Neural progenitor cell (in vitro differentiated cells): ENCODE results near the gene RLN1. TPM values are rescaled to one million over a fixed set of nuclear protein-coding genes. Genes with fewer than 3 reads are reported as not detected.
"Not testable (repeated sequence)": the region's sequence is repeated elsewhere in the genome, so short reads cannot be mapped to it uniquely, and the experiment has no call there.

Experiments used
- DNase-seq: peaks from one replicate; pipeline ENCODE4 v3.0.0-alpha.2; 2016; ENCODE audit warnings: low spot score
- H2AFZ ChIP-seq: fragments of 200-600 bp; sonication (generic); replicated peaks from 2 replicates; pipeline ENCODE4 v1.6.1; 2016; ENCODE audit warnings: antibody characterized with exemption
- H3F3A ChIP-seq: fragments of 200-600 bp; sonication (generic); 2 replicates; pipeline ENCODE4 v1.6.1; 2016; ENCODE audit warnings: antibody characterized with exemption, low read depth
- H3K27ac ChIP-seq: fragments of 200-600 bp; sonication (generic); 2 replicates; pipeline ENCODE4 v1.5.1; 2016; ENCODE audit warnings: mild to moderate bottlenecking
- H3K27me3 ChIP-seq: fragments of 200-600 bp; sonication (generic); 2 replicates; pipeline ENCODE4 v1.6.1; 2016; ENCODE audit warnings: mild to moderate bottlenecking, moderate library complexity
- H3K36me3 ChIP-seq: fragments of 200-600 bp; sonication (generic); 2 replicates; pipeline ENCODE4 v1.5.1; 2016
- H3K4me1 ChIP-seq: fragments of 200-600 bp; sonication (generic); 2 replicates; pipeline ENCODE4 v1.6.1; 2016; ENCODE audit warnings: mixed run types
- H3K4me2 ChIP-seq: fragments of 200-600 bp; sonication (generic); 2 replicates; pipeline ENCODE4 v1.6.1; 2016
- H3K4me3 ChIP-seq: fragments of 200-600 bp; sonication (generic); 2 replicates; pipeline ENCODE4 v1.5.1; 2016
- H3K79me2 ChIP-seq: fragments of 200-600 bp; sonication (generic); 2 replicates; pipeline ENCODE4 v1.6.1; 2016; ENCODE audit warnings: low read depth
- H3K9ac ChIP-seq: fragments of 200-600 bp; sonication (generic); 2 replicates; pipeline ENCODE4 v1.6.1; 2016
- H3K9me3 ChIP-seq: fragments of 200-600 bp; sonication (generic); 2 replicates; pipeline ENCODE4 v1.5.1; 2016; ENCODE audit warnings: low read depth
- H4K20me1 ChIP-seq: fragments of 200-600 bp; sonication (generic); 2 replicates; pipeline ENCODE4 v1.6.1; 2016; ENCODE audit warnings: low read depth
- H3K27ac Mint-ChIP-seq: 3 replicates; pipeline ENCODE4 v1.8.0; 2021; ENCODE audit warnings: mixed read lengths
- H3K27me3 Mint-ChIP-seq: 2 replicates; pipeline ENCODE4 v1.8.0; 2022; ENCODE audit warnings: low read depth, mild to moderate bottlenecking, inconsistent platforms, moderate library complexity, mixed read lengths; ENCODE audit not compliant: insufficient read depth
- H3K36me3 Mint-ChIP-seq: 3 replicates; pipeline ENCODE4 v1.8.0; 2021; ENCODE audit warnings: mixed read lengths
- H3K4me1 Mint-ChIP-seq: 3 replicates; pipeline ENCODE4 v1.8.0; 2021; ENCODE audit warnings: mixed read lengths
- H3K4me3 Mint-ChIP-seq: 3 replicates; pipeline ENCODE4 v1.8.0; 2021; ENCODE audit warnings: mild to moderate bottlenecking, moderate library complexity, mixed read lengths
- H3K9me3 Mint-ChIP-seq: 3 replicates; pipeline ENCODE4 v1.8.0; 2020; ENCODE audit warnings: mixed read lengths
- EZH2 ChIP-seq: fragments of 200-600 bp; sonication (generic); IDR thresholded peaks from 2 replicates; pipeline ENCODE4 v1.6.1; 2017; ENCODE audit warnings: antibody characterized with exemption, mild to moderate bottlenecking, moderate library complexity
- EZH2phosphoT487 ChIP-seq: fragments of 200-600 bp; sonication (generic); IDR thresholded peaks from 2 replicates; pipeline ENCODE4 v1.6.1; 2017; ENCODE audit warnings: antibody characterized with exemption
- total RNA-seq: library from RNA; depleted of rRNA; stranded (reverse); fragments of >200 nt; gene quantifications from 2 replicates; pipeline ENCODE4 v1.2.3, GENCODE V29; 2015; ENCODE audit warnings: low replicate concordance
- TF ChIP-seq, protein P1 (sequence below): fragments of 200-600 bp; sonication (generic); IDR thresholded peaks from 2 replicates; pipeline ENCODE4 v1.5.1; 2017; ENCODE audit warnings: antibody characterized with exemption, mild to moderate bottlenecking

The RLN1 gene
- total RNA-seq, 1 donor from 2014 or later, result 1.5 TPM

- H3K79me2 ChIP-seq, result no peaks in the 10 kb centered on the region
- Mint-ChIP-seq H3K9me3 (peaks cover 7% of the 10 kb centered on the region), H3K4me3 (no peak overlapping the region), H3K36me3 (peaks cover 2% of the 10 kb centered on the region), H3K27me3 (peaks cover 3% of the 10 kb centered on the region), H3K4me1 (no peaks in the 10 kb centered on the region), H3K27ac (no peak overlapping the region)
- no peaks in the 10 kb centered on the region for H3K36me3 ChIP-seq
- no peak for TF ChIP-seq EZH2phosphoT487
- TF ChIP-seq, protein P1, sequence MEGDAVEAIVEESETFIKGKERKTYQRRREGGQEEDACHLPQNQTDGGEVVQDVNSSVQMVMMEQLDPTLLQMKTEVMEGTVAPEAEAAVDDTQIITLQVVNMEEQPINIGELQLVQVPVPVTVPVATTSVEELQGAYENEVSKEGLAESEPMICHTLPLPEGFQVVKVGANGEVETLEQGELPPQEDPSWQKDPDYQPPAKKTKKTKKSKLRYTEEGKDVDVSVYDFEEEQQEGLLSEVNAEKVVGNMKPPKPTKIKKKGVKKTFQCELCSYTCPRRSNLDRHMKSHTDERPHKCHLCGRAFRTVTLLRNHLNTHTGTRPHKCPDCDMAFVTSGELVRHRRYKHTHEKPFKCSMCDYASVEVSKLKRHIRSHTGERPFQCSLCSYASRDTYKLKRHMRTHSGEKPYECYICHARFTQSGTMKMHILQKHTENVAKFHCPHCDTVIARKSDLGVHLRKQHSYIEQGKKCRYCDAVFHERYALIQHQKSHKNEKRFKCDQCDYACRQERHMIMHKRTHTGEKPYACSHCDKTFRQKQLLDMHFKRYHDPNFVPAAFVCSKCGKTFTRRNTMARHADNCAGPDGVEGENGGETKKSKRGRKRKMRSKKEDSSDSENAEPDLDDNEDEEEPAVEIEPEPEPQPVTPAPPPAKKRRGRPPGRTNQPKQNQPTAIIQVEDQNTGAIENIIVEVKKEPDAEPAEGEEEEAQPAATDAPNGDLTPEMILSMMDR, result no peak
- TF ChIP-seq EZH2, result no peak
- no peaks in the 10 kb centered on the region for H3F3A ChIP-seq
- H3K4me3 ChIP-seq, result no peak overlapping the region
- H3K27me3 ChIP-seq, result no peaks in the 10 kb centered on the region
- H3K27ac ChIP-seq, result no peak overlapping the region
- no peak overlapping the region for H2AFZ ChIP-seq
- H3K9me3 ChIP-seq, result no peaks in the 10 kb centered on the region
- no peaks in the 10 kb centered on the region for H3K4me1 ChIP-seq
- H3K4me2 ChIP-seq, result no peak overlapping the region
- no peak for DNase-seq
- no peaks in the 10 kb centered on the region for H4K20me1 ChIP-seq
- no peak overlapping the region for H3K9ac ChIP-seq
Measured at GRCh38 chr9:5354184-5354583, 14.5 kb upstream of the RLN1 start.

DNA sequence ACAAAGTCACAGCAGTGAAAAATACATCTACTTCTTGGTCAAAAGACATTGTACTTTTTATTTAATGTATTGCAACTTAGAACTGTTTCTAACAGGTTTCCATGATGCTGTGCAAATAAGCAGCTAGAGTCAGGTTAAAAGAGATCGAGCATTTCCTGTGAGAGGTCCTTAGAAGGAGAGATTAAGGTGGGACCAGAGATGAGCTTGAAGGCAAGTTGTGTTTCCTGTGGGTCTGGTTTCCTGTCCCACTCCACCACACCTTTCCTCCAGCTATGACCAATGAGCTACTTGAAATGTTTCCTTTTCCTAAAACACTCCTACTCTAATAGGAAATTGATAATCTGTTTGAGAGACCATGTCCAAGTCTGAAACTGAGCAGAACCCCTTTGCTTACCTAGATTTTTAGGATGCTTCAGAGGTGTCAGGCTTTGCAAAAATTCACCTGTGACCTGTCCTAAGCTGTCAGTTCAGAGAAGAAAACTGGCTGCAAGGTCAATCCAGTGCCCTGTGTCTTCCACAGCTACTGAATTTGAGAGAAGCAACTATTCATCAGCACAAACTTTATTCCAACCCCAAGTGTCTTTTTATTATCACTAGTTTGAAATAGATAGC is 13.1 kb upstream of the RLN1 start:
- Histone ChIP-seq H3K4me2 (no peak overlapping the region), H3K27me3 (no peaks in the 10 kb centered on the region), H3K4me3 (no peak overlapping the region), H3K4me1 (no peaks in the 10 kb centered on the region), H3K79me2 (no peaks in the 10 kb centered on the region), H3K36me3 (no peaks in the 10 kb centered on the region), H2AFZ (no peak overlapping the region), H3K9ac (no peak overlapping the region), H4K20me1 (no peaks in the 10 kb centered on the region), H3K9me3 (no peaks in the 10 kb centered on the region), H3F3A (no peaks in the 10 kb centered on the region), H3K27ac (no peak overlapping the region)
- H3K4me1 Mint-ChIP-seq, result no peaks in the 10 kb centered on the region
- no peak overlapping the region for H3K4me3 Mint-ChIP-seq
- no peak for TF ChIP-seq EZH2phosphoT487
- TF ChIP-seq, protein P1, result no peak
- no peak for TF ChIP-seq EZH2
- no peak overlapping the region for H3K27ac Mint-ChIP-seq
- no peak for DNase-seq
- H3K27me3 Mint-ChIP-seq, result peaks cover 3% of the 10 kb centered on the region
- H3K36me3 Mint-ChIP-seq, result peaks cover 2% of the 10 kb centered on the region
- H3K9me3 Mint-ChIP-seq, result peaks cover 7% of the 10 kb centered on the region

DNA sequence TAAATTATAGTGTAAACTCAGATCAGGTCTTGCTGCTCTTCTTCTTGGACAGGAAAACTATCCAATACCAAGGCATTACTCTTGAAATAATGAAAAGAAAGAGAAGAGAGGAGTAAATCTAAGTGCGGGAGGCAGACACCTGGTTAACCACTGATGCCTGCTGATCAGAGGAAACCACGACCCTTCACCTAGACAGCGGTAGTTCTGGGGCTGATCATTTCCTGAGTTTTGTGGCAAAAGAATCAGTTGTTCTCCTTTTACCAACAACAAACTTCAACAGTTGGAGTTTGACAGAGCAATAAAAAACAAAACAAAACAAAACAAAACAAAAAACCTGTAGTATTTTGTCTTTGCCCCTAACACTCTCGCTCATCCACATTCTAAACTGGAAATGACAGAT is 3.0 kb downstream of the RLN1 start:
- no peak overlapping the region for H3K4me2 ChIP-seq
- no peak overlapping the region for H2AFZ ChIP-seq
- no peaks in the 10 kb centered on the region for H3K79me2 ChIP-seq
- H4K20me1 ChIP-seq, result no peaks in the 10 kb centered on the region
- no peak overlapping the region for H3K27ac ChIP-seq
- H3K36me3 ChIP-seq, result no peaks in the 10 kb centered on the region
- Mint-ChIP-seq H3K27ac (no peak overlapping the region), H3K27me3 (no peaks in the 10 kb centered on the region), H3K4me3 (no peak overlapping the region), H3K36me3 (no peaks in the 10 kb centered on the region), H3K4me1 (no peaks in the 10 kb centered on the region), H3K9me3 (no peaks in the 10 kb centered on the region)
- no peaks in the 10 kb centered on the region for H3K4me1 ChIP-seq
- no peak for TF ChIP-seq EZH2phosphoT487
- TF ChIP-seq, protein P1, result no peak
- TF ChIP-seq EZH2, result no peak
- DNase-seq, result no peak
- no peaks in the 10 kb centered on the region for H3F3A ChIP-seq
- no peak overlapping the region for H3K4me3 ChIP-seq
- no peaks in the 10 kb centered on the region for H3K9me3 ChIP-seq
- no peak overlapping the region for H3K9ac ChIP-seq
- no peaks in the 10 kb centered on the region for H3K27me3 ChIP-seq

DNA sequence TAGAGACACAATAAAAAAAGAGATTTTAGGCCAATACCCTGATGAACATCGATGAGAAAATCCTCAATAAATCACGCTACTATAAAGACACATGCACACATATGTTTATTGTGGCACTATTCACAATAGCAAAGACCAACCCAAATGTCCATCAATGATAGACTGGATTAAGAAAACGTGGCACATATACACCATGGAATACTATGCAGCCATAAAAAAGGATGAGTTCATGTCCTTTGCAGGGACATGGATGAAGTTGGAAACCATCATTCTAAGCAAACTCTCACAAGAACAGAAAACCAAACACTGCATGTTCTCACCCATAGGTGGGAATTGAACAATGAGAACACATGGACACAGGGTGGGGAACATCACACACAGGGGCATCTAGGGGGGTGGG is 8.4 kb downstream of the RLN1 start:
- not testable (repeated sequence) for H2AFZ ChIP-seq, H3K4me1 Mint-ChIP-seq, H3K27ac Mint-ChIP-seq

More for the DNA sequence above, 8.4 kb downstream of the RLN1 start:
- H3K4me2 ChIP-seq, H3K9ac ChIP-seq, H3K79me2 ChIP-seq, H3K9me3 ChIP-seq, H3K36me3 ChIP-seq, H3K4me3 Mint-ChIP-seq, DNase-seq, H3K4me3 ChIP-seq, H3K9me3 Mint-ChIP-seq, H3K27me3 ChIP-seq, H3K27ac ChIP-seq, H3K36me3 Mint-ChIP-seq, H3K27me3 Mint-ChIP-seq, H4K20me1 ChIP-seq, H3F3A ChIP-seq: not testable (repeated sequence)
- peaks cover 13% of the 10 kb centered on the region for H3K4me1 ChIP-seq
